ENCODE results near the gene STK10.

Gene STK10

DNA sequence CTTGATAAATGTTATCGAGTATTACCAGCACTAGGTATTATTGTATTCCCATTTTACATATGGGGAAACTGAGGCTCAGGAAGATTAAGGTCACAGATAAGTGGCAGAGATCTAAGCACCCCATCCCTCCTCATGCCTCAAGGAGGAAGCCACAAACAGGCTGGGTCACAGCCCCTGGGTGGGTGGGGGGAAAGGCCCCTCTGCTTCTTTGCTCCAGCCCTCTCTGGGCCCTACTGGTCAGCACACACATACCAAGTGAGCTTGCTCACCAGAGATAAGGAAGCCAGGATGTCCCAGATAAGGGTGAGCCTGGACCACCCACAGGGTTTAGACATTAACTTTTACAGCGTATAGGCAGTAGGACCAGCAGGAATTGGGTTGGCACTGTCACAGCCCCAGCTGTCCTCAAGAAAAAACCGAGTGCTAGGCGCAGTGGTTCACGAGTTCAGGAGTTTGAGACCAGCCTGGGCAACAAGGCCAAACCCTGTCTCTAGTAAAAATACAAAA is 45.3 kb downstream of the STK10 start:
- no peak for DNase-seq (ENCODE audit: low read depth in 2 of 2)

DNA sequence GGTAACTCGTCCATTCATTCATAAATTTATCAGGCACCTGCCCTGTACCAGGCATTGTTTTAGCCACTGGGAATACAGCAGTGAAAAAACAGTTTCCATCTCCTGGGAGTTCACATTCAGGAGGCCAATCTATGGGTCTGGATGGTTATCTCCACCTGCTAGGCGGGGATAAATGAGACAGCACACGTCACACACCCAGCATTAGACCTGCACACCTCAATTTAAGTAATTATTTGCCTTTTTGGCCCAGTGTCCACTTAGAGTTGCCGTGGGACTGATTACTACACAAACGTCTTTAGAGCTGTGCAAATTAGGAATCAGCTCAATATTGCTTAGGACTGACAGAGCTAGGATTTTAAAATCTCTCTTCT is 46.1 kb downstream of the STK10 start:
- no peak for DNase-seq (ENCODE audit: low read depth in 2 of 2)

DNA sequence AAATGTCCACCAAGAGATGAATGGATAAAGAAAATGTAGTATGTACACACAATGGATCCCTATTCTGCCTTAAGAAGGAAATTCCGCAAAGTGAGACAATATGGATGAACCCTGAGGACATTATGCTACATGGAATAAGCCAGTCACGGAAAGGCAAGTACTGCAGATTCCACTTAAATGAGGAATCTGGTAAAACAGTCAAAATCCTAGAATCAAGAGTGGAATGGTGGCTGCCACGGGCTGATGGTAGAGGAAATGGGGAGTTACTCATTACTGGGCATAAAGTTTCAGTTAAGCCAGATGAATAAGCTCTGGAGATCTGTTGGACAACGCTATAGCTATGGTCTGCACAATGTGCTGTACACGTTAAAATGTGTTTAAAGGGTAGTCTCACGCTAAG is 47.2 kb downstream of the STK10 start:
- no peak for DNase-seq (ENCODE audit: low read depth in 2 of 2)

DNA sequence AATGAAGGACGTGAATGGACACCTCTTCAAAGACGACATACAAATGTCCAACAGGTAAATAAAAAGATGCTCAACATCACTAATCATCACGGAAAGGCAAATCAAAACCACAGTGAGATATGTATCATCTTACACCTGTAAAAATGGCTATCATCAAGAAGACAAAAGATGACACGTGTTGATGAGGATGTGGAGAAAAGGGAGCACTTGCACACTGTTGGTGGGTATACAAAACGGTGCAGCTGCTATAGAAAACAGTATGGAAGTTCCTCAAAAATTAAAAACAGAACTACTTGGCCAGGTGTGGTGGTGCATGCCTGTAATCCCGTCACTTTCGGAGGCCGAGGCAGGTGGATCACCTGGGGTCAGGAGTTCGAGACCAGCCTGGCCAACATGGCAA is 47.9 kb downstream of the STK10 start:
- DNase-seq (ENCODE audit: low read depth in 2 of 2), result no peak

DNA sequence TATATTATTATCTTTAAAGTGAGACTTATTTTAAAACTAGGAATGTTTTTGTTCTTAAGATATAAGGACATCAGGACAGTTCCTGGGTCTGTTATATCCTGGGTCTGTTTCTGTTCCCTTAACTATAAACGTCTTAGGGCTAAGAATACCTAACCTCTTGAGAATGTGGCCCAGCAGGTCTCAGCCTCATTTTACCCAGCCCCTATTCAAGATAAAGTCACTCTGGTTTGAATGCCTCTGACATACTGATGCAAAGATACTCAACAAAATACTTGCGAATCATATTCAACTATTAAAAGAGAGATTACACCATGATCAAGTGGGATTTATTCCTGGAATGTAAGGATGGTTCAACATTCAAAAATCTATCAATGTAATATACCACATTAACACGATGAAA is 51.0 kb downstream of the STK10 start:
- DNase-seq (ENCODE audit: low read depth in 2 of 2), result no peak

DNA sequence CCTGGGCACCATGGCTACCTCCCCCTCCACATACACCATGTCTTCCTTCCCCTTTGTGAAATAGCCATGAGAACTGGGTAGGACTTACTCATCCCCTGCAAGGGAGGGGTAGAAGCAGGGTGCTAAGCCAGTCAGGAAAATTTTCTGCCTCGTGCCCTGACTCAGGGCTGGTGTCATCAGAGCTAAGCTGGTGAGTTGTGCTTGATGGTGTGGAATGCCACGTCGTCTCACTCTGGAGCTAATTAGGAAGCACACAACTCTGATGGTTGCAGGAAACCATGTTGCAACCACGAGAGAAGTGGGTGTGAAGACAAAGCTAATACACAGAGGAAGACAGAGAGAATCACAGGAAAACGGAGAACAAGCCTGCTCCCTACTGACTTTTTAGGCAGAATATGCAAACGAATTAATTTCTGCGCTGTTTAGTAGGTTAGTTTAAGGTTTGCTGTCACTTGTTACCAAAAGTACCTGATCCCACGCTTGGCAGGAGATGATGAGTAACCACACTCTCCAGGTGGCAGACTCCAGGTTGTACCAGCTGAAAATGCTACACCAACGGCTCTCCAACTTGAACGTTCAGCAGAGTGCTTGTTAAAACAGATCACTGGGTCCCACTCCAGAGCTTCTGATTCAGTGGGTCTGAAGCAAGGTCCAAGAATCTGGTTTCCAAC is 54.5 kb downstream of the STK10 start:
- DNase-seq (ENCODE audit: low read depth in 2 of 2), result peak; percentile 23 to 38

DNA sequence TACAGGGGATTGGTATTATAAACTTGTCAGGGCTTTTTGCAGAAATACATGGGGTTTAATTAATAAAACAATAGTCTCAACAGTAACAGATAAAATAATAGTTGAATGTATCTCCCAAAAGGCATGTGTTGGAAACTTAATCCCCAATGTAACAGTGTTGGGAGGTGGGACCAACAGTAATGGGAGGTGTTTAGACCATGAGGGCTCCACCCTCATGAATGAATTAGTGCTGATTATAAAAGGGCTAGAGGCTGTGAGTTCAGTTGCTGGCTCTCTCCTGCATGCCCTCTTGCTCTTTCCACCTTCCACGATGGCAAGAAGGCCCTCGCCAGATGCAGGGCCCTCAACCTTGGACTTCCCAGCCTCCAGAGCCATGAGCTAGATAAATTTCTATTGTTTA is 56.3 kb downstream of the STK10 start:
- no peak for DNase-seq (ENCODE audit: low read depth in 2 of 2)

DNA sequence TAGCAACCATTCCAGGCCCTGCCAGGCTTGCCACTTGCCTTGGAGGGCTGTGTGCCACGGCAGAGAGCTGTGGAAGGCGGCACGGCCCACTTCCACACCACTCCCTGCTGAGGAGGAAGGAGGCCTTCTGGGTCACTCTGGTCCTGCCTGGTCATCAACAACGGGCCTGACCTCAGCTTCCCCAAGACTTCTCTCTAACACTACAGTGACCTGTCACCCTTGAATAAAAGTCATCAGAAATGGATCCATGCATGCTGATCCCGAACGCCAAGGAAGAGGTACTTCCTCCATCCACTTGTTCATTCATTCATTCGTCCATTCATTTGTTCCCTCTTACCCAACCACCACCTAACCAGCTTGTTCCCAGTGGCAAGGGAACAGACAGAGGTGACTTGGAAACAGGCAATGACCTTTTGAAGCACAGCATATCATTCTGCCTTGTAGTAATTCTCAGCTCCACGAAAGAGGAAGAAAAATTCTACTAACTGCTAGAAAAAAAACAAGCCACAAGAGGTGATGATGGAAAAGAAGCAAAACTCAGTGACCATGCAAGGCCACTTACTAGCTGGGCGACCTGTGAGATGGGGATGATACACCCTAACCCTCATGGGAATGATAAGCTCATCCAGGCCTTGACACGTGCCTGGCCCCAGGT is 58.6 kb downstream of the STK10 start:
- no peak for DNase-seq (ENCODE audit: low read depth in 2 of 2)

DNA sequence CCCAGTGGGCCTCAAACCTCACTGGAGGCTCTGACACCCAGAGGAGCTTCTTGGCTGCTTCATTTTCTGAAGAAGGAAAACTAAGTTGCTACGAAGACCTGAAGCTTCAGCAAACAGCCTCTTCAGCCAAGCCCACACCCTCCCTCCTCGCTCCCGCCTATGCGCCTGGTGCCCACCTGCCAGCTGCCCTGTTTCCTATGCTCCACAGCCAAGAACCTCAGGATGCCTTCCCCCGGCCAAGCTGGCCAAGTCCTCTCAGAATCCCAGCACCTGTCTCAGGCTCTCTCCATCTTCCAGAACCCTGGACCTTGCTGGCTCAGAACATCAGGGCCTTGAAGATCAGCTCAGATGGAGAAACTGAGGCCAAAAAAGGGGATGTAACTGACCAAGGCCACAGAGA is 60.4 kb downstream of the STK10 start:
- DNase-seq (ENCODE audit: low read depth in 2 of 2), result no peak

DNA sequence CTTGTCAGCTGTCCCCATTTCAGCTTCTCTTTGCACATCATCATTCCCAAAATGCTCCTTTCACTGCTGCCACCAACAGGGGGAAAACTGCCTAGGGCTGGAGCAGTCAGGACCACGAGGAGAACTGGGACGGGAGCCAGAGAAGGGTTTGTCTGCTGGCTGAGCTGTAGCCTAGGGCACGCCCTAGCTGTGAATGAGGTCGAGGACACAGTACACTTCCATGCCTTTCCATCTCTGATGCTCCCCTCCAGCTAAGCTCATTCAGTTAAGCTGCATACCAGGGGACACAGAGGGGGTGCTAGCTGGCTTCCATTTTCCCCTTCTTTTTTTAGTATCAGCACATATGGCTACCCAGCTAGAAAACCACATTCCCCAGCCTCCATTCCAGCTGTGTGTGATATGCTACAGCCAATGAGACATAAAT is 64.7 kb downstream of the STK10 start:
- DNase-seq (ENCODE audit: low read depth in 2 of 2), result no peak

DNA sequence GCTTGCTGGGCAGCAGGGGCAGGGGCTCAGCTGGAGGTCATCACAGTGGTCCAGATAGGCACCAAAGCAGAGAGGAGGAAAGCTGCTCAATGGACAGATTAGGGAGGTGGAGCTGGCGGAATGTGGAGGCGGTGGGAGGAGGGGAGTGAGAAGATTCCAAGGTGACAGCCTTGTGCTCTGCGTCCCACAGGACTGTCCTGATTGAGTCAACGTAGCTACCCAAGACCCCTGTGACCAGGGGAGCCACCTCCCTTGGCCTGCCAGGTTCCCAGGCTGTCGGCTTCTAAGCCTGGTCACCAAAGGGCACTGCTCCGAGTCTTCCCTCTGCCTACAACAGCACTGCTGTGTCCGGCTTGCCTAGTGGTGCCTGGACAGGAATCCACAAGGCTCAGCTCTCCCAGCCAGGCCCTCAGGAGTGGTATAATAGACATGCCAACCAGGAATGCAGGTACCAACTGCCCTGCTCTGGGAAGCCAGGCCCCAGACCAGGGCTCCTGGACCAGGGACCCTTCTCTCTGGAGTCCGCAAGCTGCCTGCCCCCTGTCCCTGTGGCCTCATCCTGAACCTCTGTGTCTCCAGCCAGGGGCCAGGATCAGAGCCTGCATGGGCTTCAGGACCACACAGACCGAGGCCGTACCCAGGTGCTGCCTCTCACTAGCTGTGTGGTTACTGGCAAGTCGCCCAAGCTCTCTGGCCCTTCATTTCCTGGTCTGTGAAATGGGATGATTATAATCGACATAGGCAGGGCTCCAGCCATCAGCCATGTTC is 67.9 kb downstream of the STK10 start:
- no peak for DNase-seq (ENCODE audit: low read depth in 2 of 2)

DNA sequence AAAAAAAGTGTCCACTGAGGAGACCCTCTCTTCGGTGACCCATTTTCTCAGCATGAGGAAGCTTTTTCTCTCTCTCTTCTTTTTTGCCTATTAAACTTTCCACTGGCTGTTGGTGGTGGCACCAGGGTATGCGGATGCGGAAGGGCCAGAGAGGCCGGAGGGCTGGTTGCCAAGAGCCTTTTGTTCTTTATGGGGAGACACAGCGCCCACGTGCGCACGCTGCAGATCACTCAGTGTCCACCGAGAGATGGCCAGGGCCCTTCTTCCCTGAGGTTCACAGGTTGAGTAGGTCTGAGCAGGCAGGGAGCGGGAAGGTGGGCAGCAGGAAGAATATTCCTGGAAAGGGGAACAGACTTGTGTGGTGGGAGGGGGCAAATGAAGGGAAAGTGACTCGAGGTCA is 69.1 kb downstream of the STK10 start:
- DNase-seq (ENCODE audit: low read depth in 2 of 2), result no peak

DNA sequence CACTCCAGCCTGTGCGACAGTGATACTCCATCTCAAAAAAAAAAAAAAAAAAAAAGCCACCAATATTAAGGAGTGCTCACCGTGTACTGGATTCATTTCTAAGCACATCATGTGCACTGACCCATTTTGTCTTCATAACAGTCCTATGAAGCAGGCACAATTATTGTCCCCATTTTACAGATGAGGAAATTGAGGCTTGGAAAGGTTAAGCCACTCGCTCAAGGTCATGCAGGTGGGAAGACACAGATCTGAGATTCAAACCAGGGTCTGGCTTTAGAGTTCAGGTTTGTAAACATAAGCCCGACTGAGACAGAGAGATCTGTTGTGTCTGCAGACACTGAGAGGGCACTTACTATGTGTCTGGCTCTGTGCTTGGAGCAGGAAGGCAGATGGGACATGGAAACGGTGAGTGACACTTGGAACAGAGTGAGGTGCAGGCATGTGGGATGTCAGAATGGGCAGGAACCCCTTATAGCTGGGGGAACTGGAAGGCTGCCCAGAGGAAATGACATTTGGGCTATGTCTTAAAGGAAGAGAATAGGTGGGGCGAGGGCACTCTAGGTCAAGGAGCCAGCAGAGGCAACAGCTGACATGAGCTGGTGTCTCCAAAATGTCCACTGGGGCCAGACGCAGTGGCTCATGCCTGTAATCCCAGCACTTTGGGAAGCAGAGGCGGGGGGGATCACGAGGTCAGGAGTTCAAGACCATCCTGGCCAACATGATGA is 69.9 kb downstream of the STK10 start:
- DNase-seq (ENCODE audit: low read depth in 2 of 2), result no peak

DNA sequence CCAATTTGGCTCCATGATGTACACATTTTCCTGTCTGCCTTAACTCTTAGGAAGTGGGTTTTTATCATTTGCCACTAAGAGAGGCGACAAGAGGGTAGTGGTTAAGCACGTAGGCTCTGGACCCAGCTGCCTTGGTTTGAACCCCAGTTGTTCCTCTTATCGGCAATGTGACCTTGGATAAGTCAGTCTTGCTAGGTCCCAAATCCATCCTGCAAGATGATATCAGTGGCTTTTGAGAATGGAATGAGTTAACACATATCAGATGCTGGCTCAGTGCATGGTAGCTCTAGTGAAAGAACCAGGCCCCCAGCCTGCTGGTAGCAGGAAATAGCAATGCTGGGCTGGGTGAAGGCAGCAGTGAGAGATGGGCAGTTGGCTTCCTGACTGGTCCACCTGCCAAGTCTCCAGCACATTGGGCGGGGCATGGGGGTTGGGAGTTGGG is 72.5 kb downstream of the STK10 start:
- DNase-seq (ENCODE audit: low read depth in 2 of 2), result no peak

DNA sequence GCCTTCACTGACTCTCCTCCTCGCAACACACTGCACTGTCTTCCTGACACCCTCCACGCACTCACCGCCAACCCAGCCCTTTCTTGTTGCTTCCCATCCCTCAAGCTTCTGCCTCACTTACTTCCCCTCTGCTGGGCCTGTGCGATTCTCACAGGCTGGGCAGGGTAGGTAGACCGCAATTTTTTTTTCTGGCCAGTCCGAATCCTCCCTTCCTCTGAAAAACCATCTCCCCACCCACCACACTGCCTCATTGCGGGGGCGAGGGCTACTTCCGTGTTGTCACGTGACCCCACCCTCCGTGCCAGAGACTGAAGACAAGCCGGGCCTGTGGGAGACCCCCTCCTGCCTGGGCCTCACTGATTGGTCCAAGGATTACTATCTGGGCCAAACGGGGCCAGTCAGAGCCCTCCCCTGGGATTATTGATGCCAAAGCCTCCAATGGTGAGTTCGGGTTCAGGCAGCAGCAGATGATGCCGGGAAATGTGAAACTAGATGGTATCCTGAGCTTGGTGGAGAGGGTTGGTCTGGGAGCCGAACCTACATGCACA is 73.1 kb downstream of the STK10 start:
- DNase-seq (ENCODE audit: low read depth in 2 of 2), result peak; percentile 61 to 64

DNA sequence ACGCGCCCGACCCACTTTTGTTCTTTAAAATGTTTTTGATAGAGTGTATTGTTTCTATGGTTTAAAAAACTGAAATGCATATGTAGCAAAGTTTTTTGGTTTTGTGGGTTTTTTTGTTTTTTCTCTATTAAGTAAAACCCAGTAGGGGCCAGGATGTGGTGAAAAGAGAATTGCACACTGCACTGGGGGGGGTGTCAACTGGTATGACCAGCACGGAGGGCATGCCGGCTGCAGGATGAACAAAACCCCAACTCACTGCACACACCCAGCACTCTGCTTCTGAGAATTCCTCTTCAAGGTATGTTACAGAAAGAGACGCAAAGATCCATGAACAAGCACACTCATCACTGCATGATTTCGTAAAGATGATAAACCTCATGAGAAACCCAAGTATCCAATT is 75.0 kb downstream of the STK10 start:
- peak; percentile 37 to 48 for DNase-seq (ENCODE audit: low read depth in 2 of 2)

DNA sequence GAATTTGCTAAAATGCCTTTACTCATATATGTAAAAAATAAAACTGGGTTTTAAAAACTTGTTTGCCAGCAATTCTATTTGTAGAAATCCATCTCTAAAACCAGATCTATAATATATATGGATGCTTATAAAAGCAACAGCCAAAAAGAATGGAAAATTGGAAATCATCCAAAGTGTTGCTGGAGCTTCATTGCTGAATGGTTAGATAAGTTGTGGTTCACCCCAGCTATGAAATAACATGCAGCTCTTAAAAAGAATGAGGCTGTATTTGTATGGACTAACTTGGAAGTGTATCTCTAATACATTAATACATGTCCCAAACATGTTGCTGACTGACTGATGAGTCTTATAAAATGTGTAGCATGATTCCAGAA is 76.2 kb downstream of the STK10 start:
- no peak for DNase-seq (ENCODE audit: low read depth in 2 of 2)

DNA sequence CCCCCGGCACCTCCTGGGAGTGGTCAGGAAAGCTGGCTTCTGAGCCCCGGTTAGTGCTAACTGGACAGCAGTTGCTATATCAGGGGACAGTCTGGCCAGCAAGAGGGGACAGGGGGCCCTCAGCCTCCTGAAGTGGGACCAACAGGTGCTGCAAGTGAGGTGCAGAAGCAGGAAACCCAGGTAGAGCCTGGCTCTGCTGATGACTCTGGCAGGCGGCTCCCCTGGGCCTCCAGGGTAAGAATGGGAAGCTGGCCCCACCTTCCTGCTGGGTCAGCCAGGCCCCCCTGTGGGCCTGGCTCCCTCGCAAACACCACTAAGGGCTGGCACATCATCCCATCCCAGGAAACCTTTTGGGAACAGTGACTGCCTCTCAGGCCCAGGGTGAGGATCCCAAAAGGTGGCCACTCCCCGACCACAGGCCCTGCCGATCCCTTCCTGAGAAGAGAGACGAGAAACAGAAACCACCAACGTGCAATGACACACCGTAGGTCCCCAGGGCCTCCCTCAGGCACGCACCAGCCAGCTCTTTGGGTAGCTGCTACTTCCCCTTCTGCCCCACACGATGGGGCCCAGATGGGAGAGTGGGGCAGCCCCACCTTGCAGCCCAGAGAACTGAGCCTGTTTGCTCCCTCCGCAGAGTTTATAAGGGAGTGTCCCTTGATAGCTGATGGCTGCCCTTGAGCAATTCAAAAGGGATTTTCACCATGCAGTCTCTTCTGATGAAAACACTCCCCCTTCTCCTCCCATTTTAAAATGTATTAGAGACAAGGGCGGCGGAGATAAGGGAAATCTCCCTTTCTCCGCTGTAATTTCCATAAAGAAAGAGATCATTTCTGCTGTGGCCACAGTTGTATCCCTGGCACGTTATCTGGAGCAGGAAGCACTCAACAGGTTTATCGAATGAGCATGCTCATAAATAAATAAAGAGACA is 76.8 kb downstream of the STK10 start:
- peak; percentile 55 to 56 for DNase-seq (ENCODE audit: low read depth in 2 of 2)

DNA sequence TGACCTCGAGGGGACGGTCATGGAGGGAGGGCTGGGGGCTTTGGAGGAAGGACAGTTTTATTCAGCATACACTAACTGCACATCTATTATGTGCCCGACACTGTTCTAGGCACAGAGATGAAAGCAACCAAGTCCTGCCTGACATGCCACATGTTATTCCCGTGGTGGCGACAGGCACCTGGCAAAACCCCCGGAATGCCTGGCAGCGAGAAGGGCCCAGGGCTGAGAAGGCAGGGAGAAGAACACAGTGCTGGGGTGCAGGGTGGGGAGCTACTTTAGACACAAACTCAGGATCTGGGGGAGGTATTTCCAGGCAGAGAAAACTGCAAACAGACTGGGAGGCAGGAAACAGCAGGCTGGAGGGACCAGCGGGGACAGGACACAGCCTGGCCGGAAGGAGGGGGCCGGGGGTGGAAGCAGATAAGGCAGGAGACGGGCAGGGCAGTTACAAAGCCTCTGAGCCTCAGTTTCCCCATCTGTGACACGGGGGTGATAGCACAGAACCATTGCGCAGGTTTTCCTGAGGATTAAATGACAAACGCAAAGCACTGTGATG is 77.7 kb downstream of the STK10 start:
- DNase-seq (ENCODE audit: low read depth in 2 of 2), result no peak

DNA sequence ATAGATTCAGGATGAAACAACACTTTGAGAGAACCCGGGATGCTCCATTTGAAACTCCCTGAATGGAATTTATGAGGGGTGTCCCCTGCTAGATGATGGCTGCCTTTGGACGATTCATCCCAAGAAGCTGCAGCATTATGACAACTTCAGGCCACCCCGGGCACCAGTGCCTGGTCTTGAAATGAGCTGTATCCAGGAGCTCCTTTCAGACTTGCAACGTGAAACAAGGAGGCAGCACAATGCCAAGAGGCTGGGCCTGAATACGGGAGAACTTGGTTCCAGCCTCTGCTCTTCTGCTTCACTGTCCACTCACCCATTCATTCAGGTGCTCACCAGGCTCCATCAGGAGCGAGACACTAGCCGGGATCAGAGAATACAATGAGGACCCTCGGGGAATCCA is 78.3 kb downstream of the STK10 start:
- DNase-seq (ENCODE audit: low read depth in 2 of 2), result no peak

DNA sequence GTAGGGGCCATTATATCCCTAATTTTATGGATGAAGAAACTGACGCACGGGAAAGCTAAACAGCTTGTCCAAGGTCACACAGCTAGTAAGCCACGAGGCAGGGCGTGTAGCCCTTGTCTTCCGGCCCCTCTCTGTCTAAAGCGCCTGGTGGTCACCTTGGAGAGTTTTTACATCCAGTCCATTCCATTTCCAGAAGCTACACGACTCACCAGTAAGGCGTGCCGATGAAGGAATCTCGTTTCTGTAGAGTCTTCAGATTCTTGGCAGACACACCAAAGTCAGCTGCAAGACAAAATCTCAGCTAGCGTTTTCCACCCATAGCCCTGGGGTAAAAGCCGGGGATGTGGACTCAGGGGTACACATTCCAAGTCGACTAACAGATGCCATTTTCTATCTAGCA is 80.5 kb downstream of the STK10 start:
- DNase-seq (ENCODE audit: low read depth in 2 of 2), result no peak

Data from stimulated activated CD8-positive, alpha-beta memory T cell treated with anti-CD3 and anti-CD28 coated beads, Interleukin-15, amount 100 ng/mL, for 4 hours (primary cell).